Tibial nerve (tissue), 4 donors: ENCODE data around the gene AP1G2. TPM values are rescaled to one million over a fixed set of nuclear protein-coding genes. Genes with fewer than 3 reads are reported as not detected.

Experiments used
- DNase-seq, 2 donors: peaks; one replicate each; pipeline ENCODE4 v3.0.0-alpha.2; 2019; ENCODE audit warnings: low spot score in 2 of 2
- H3K27ac ChIP-seq, 4 donors: fragments of 200-600 bp; sonication (generic) in 3 of 4; one replicate each; pipeline ENCODE4 v1.5.1; 2017 to 2019; ENCODE audit warnings: mild to moderate bottlenecking in 1 of 4
- H3K27me3 ChIP-seq, 2 donors: fragments of 200-600 bp; sonication (generic) in 1 of 2; one replicate each; pipeline versions ENCODE4 v1.5.1 to v1.6.0; 2017 to 2019
- H3K36me3 ChIP-seq, 3 donors: fragments of 200-600 bp; sonication (generic); one replicate each; pipeline ENCODE4 v1.5.1; 2018 to 2019
- H3K4me1 ChIP-seq, 4 donors: fragments of 200-600 bp; sonication (generic) in 3 of 4; one replicate each; pipeline ENCODE4 v1.5.1; 2017 to 2019
- H3K4me3 ChIP-seq, 4 donors: fragments of 200-600 bp; sonication (generic) in 3 of 4; one replicate each; pipeline ENCODE4 v1.5.1; 2017 to 2019; ENCODE audit warnings: mild to moderate bottlenecking in 1 of 4, moderate library complexity in 1 of 4
- H3K9me3 ChIP-seq, 4 donors: fragments of 200-600 bp; sonication (generic) in 3 of 4; one replicate each; pipeline ENCODE4 v1.5.1; 2017 to 2019
- CTCF ChIP-seq, 5 experiments: fragments of 200-600 bp in 3 of 5; fragments of 450-650 bp in 2 of 5; sonication (generic) in 3 of 5; IDR thresholded peaks; one replicate each; pipeline ENCODE4 v1.5.1; 2016 to 2019; ENCODE audit warnings: antibody characterized with exemption in 5 of 5, mild to moderate bottlenecking in 3 of 5, moderate library complexity in 2 of 5
- EP300 ChIP-seq, 2 donors: sonication (generic); formaldehyde crosslinking; IDR thresholded peaks; one replicate each; pipeline ENCODE4 v1.6.1; 2017; ENCODE audit warnings: antibody characterized with exemption in 2 of 2, mild to moderate bottlenecking in 1 of 2
- POLR2A ChIP-seq, 2 donors: fragments of 450-650 bp; IDR thresholded peaks; one replicate each; pipeline ENCODE4 v1.6.1; 2017; ENCODE audit warnings: antibody characterized with exemption in 2 of 2, mild to moderate bottlenecking in 2 of 2, moderate library complexity in 2 of 2
- WGBS, 2 donors: methylation state at CpG; one replicate each; pipeline ENCODE4 v1.1.5; 2018; 5-methylcytosine and 5-hydroxymethylcytosine counted together
- total RNA-seq, 4 donors: library from RNA; depleted of rRNA; stranded (reverse); fragments of >200 nt; gene quantifications; one replicate each; pipeline ENCODE4 v1.1.0, GENCODE V29; 2016

AP1G2 gene
- total RNA-seq, 4 donors from 2014 or later, result 30.2 to 76.8 (median 52.0) TPM

- no peaks in the 10 kb centered on the region for H3K9me3 ChIP-seq
- peaks cover 0 to 45% (median 0%) of the 10 kb centered on the region in 3 donors for H3K36me3 ChIP-seq
- no peak overlapping the region for H3K4me3 ChIP-seq
- H3K27me3 ChIP-seq, result no peaks in the 10 kb centered on the region
- TF ChIP-seq EP300 (IDR thresholded peaks at IDR 0.05) (no peak), CTCF (IDR thresholded peaks at IDR 0.05) (peak; percentile 84 to 96 (median 87)), POLR2A (IDR thresholded peaks at IDR 0.05) (no peak)
- peaks cover 0 to 15% (median 3%) of the 10 kb centered on the region in 4 donors for H3K4me1 ChIP-seq
- 95 to 96% methylated on average over 2 of the region's 2 CpGs for WGBS, 2 donors
- peak in 1 of 2 donors; percentile 51 for DNase-seq
- no peak overlapping the region for H3K27ac ChIP-seq
Observed at GRCh38 chr14:23562822-23563472, 4.6 kb downstream of the AP1G2 start.

- Histone ChIP-seq H3K4me3 (no peak overlapping the region), H3K27me3 (no peaks in the 10 kb centered on the region), H3K4me1 (peaks cover 0 to 19% (median 6%) of the 10 kb centered on the region in 4 donors), H3K36me3 (peaks cover 0 to 45% (median 0%) of the 10 kb centered on the region in 3 donors), H3K27ac (no peak overlapping the region), H3K9me3 (no peaks in the 10 kb centered on the region)
- no peak for DNase-seq
- 82 to 91% methylated on average over 15 of the region's 15 CpGs for WGBS, 2 donors
- TF ChIP-seq POLR2A (IDR thresholded peaks at IDR 0.05) (no peak), EP300 (IDR thresholded peaks at IDR 0.05) (no peak), CTCF (IDR thresholded peaks at IDR 0.05) (no peak)
Observed at GRCh38 chr14:23561873-23562821, 5.4 kb downstream of the AP1G2 start.

- Histone ChIP-seq H3K9me3 (no peaks in the 10 kb centered on the region), H3K36me3 (peaks cover 0 to 45% (median 0%) of the 10 kb centered on the region in 3 donors), H3K27me3 (no peaks in the 10 kb centered on the region), H3K27ac (no peak overlapping the region), H3K4me3 (no peak overlapping the region), H3K4me1 (peaks cover 0 to 21% (median 7%) of the 10 kb centered on the region in 4 donors)
- 70 to 88% methylated on average over 2 of the region's 2 CpGs for WGBS, 2 donors
- no peak for DNase-seq
- TF ChIP-seq POLR2A (IDR thresholded peaks at IDR 0.05), result no peak
- TF ChIP-seq CTCF (IDR thresholded peaks at IDR 0.05), result no peak
- no peak for TF ChIP-seq EP300 (IDR thresholded peaks at IDR 0.05)
Observed at GRCh38 chr14:23561259-23561658, 6.3 kb downstream of the AP1G2 start.

GRCh38 chr14:23559926-23560520 is 7.6 kb downstream of the AP1G2 start:
- TF ChIP-seq EP300 (IDR thresholded peaks at IDR 0.05) (no peak), POLR2A (IDR thresholded peaks at IDR 0.05) (no peak), CTCF (IDR thresholded peaks at IDR 0.05) (no peak)
- peaks cover 0 to 28% (median 11%) of the 10 kb centered on the region in 4 donors for H3K4me1 ChIP-seq
- H3K4me3 ChIP-seq, result no peak overlapping the region
- H3K9me3 ChIP-seq, result no peaks in the 10 kb centered on the region
- no peak overlapping the region for H3K27ac ChIP-seq
- H3K27me3 ChIP-seq, result no peaks in the 10 kb centered on the region
- H3K36me3 ChIP-seq, result peaks cover 0 to 45% (median 0%) of the 10 kb centered on the region in 3 donors
- DNase-seq, result no peak
- WGBS, 2 donors, result 58 to 75% methylated on average over 2 to 3 of the region's 3 CpGs
